ENCODE results near the gene WNT4.

WNT4 gene

GRCh38 chr1:22132517-22133235 lies 10.2 kb downstream of the WNT4 start:
- no peak for DNase-seq (ENCODE audit: low spot score)
- in situ Hi-C loops (cut with MboI; ENCODE audit: low pct_unique_long_range_greater_than_20kb, low sequenced_read_pairs, unreplicated experiment): loop anchor here (10.0 to 25.0 kb wide), 2 partner anchors 152 to 505 kb away; partner anchors contain the start of genes C1QA and C1QC
- TF ChIP-seq, protein P1, sequence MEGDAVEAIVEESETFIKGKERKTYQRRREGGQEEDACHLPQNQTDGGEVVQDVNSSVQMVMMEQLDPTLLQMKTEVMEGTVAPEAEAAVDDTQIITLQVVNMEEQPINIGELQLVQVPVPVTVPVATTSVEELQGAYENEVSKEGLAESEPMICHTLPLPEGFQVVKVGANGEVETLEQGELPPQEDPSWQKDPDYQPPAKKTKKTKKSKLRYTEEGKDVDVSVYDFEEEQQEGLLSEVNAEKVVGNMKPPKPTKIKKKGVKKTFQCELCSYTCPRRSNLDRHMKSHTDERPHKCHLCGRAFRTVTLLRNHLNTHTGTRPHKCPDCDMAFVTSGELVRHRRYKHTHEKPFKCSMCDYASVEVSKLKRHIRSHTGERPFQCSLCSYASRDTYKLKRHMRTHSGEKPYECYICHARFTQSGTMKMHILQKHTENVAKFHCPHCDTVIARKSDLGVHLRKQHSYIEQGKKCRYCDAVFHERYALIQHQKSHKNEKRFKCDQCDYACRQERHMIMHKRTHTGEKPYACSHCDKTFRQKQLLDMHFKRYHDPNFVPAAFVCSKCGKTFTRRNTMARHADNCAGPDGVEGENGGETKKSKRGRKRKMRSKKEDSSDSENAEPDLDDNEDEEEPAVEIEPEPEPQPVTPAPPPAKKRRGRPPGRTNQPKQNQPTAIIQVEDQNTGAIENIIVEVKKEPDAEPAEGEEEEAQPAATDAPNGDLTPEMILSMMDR (IDR thresholded peaks at IDR 0.05; ENCODE audit: extremely low read depth, insufficient read depth, missing control alignments): no peak

- DNase-seq (ENCODE audit: low spot score): peak; percentile 90
- TF ChIP-seq, protein P1 (IDR thresholded peaks at IDR 0.05; ENCODE audit: extremely low read depth, insufficient read depth, missing control alignments): peak; percentile 96
- in situ Hi-C loops (cut with MboI; ENCODE audit: low pct_unique_long_range_greater_than_20kb, low sequenced_read_pairs, unreplicated experiment): loop anchor here (10.0 to 25.0 kb wide), 2 partner anchors 153 to 505 kb away; partner anchors contain the start of genes C1QA and C1QC
Measured at GRCh38 chr1:22131875-22132486, 10.9 kb downstream of the WNT4 start.

GRCh38 chr1:22131062-22131461 lies 11.8 kb downstream of the WNT4 start:
- TF ChIP-seq, protein P1 (IDR thresholded peaks at IDR 0.05; ENCODE audit: extremely low read depth, insufficient read depth, missing control alignments): no peak
- in situ Hi-C loops (cut with MboI; ENCODE audit: low pct_unique_long_range_greater_than_20kb, low sequenced_read_pairs, unreplicated experiment): loop anchor here (10.0 to 25.0 kb wide), 2 partner anchors 154 to 506 kb away; partner anchors contain the start of genes C1QA and C1QC
- no peak for DNase-seq (ENCODE audit: low spot score)

DNA sequence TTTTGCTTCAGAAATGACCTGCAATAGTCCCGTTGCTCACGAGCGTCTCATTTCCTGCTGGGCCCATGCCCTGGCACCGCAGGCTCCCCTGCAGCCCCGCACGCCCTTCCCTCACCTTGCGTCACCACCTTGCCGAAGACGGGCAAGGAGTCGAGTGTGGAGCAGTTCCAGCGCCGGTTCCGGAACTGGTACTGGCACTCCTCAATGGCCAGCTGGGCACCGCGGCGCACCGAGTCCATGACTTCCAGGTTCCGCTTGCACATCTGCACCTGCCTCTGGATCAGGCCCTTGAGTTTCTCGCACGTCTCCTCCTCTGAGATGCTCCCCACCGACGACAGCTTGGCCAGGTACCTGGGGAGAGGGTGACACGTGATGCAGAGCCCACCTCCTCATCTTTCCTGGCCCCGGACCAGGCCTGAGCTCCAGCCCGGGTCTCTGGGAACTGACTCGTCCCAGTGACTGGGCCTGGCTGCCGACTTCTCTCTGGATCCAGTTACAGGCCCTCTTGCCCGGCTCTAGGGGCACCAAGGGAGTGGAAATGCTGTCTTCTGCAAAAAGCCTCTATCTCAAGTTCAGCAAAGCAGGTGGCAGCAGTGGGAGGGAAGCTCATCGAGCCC lies 13.3 kb downstream of the WNT4 start:
- no peak for DNase-seq (ENCODE audit: low spot score)
- TF ChIP-seq, protein P1 (IDR thresholded peaks at IDR 0.05; ENCODE audit: extremely low read depth, insufficient read depth, missing control alignments): no peak
- in situ Hi-C loops (cut with MboI; ENCODE audit: low pct_unique_long_range_greater_than_20kb, low sequenced_read_pairs, unreplicated experiment): loop anchor here (10.0 to 25.0 kb wide), 2 partner anchors 155 to 508 kb away; partner anchors contain the start of genes C1QA and C1QC

- in situ Hi-C loops (cut with MboI; ENCODE audit: low pct_unique_long_range_greater_than_20kb, low sequenced_read_pairs, unreplicated experiment): loop anchor here (25.0 kb wide), 1 partner anchor 509 kb away; the partner anchor contains the start of genes C1QA and C1QC
- no peak for DNase-seq (ENCODE audit: low spot score)
- TF ChIP-seq, protein P1 (IDR thresholded peaks at IDR 0.05; ENCODE audit: extremely low read depth, insufficient read depth, missing control alignments): no peak
Measured at GRCh38 chr1:22128392-22128791, 14.5 kb downstream of the WNT4 start.

DNA sequence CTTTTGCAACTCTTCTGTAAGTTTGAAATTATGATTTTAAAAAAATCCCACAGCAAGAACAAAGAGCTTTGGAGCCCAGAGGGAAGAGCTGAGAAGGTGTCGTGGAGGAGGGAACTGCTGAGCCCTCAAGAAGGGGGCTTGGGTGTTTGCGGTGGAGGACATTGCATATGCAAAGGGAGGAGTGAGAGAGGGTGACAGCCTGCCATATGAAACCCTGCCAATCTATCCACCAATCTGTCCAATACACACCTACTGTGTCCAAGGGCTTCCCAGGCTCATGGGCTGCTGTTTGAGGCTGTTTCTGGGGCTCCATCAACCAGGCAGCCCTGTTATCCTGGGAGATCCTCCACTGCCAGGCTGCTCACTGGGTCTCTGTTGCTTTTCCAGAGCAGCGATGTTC lies 15.2 kb downstream of the WNT4 start:
- TF ChIP-seq, protein P1 (IDR thresholded peaks at IDR 0.05; ENCODE audit: extremely low read depth, insufficient read depth, missing control alignments): no peak
- DNase-seq (ENCODE audit: low spot score): no peak
- in situ Hi-C loops (cut with MboI; ENCODE audit: low pct_unique_long_range_greater_than_20kb, low sequenced_read_pairs, unreplicated experiment): loop anchor here (25.0 kb wide), 1 partner anchor 510 kb away; the partner anchor contains the start of genes C1QA and C1QC
